Occipital lobe (tissue), 2 donors: ENCODE data around the gene PRKCH. TPM values are rescaled to one million over a fixed set of nuclear protein-coding genes. Genes with fewer than 3 reads are reported as not detected.

ENCODE experiments used
- DNase-seq: peaks from one replicate; lab custom pipeline; 2025; lab: John Stamatoyannopoulos, UW
- total RNA-seq: library from RNA; depleted of rRNA; stranded (reverse); fragments of >200 nt; gene quantifications from one replicate; pipeline ENCODE4 v1.2.3, GENCODE V29; 2014

The PRKCH gene
- total RNA-seq, 1 donor from 2014 or later, result 21.2 TPM

DNA sequence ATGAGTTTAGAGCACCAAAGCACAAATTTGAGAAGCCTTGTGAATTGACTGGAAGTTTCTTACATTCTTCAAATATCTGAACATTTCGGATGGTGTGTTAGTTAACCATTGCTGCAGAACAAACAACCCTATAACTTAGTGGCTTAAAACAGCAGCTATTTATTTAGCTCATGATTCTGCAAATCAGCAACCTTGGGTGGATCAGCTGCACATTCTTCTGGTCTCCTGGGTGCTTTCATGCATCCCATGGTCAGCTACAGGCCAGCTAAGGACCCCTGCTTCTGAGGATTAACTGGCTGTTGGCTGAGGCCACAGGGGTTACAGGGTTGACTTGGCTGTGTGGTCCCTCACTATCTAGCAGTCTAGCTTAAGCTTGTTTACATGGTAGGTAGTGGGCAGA, 260.0 kb downstream of the PRKCH start:
- no peak for DNase-seq

- DNase-seq, result no peak
Observed at GRCh38 chr14:61581955-61582615, 260.7 kb downstream of the PRKCH start.

DNA sequence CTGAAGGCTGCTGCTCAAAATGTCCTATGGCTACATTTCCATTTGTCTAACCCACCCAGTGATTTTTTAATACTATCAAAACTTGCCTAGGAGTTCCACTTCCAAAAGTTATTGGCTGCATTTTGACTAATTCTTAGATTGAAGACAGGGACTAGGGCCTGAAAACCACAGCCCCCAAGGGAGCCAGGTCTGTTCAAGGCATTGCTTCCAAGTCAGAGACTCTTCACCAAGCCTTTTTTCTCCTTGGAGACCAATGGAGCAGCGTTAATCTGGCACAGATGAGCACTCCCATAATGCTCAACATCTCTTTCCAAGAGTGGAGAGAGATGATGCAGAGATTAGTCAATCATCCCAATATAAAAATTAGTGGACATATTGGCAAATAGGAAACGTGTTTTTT, 261.4 kb downstream of the PRKCH start:
- no peak for DNase-seq

GRCh38 chr14:61584331-61584741, 263.0 kb downstream of the PRKCH start:
- no peak for DNase-seq

DNA sequence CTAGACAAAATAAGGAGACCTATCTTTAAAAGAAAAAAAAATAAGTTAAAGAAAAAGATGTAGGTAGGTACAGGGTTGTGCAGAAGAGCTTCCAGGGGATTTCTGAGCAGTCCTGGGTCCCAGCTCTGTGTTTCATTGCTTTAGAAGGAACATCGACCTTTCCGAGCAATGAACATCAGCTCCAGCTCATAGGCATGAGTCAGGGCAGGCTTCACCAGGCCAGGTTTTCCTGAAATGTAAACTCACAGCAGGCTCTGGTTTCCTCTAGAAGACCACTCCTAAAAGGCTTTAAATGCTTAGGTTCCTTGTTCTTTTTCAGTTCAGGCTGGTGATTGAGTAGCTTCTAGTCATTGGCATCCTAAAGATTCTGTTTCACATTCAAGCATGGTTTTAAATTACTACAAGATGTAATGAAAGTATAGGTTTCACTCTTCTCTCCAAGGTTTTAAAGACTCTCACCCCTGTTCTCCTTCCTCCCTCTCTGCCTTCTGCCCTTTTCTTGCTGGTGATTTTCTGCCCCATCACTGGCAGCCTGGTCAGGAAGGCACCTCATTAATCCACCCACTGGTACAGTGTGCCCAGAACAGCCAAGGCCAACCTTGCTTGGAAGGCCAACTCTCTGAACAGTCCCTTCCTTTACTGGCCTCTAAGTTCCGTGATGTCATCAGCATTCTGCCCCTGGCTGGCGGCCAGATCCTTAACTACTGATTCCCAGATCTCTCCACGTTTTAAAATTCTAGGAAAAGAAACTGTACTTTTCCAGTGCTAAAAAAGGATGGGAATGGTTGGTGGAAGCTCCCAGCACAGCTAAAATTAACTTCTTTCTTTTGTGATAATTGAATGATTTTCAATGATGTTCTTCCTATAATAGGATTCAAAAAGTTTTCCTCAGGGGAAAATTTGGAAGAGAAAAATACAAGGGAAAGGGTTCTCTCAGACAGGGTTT, 264.5 kb downstream of the PRKCH start:
- DNase-seq, result no peak

DNA sequence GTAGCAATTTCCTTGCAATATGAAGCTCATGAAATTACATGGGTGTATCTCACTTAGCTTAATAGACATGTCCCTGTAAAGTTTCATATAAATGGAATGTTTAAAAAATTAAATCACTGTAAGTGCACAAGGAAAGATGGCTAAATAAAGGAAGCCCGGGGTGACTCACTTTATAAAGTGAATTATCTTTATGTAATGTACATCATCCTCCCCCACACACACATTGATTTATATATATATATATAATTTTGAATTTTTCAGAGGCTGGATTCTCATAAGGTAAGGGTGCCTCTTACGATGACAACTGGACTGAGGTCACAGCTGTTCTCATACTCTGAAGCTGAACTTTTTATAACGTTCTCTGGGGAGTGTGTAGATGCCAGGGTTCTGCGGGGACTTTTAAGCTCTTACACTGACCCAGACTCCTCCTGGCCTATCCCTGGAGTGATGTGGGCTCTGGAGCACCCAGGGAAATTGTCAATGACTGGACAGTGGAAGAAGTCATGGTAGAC, 265.2 kb downstream of the PRKCH start:
- no peak for DNase-seq

GRCh38 chr14:61587081-61587713, 265.8 kb downstream of the PRKCH start:
- no peak for DNase-seq

DNA sequence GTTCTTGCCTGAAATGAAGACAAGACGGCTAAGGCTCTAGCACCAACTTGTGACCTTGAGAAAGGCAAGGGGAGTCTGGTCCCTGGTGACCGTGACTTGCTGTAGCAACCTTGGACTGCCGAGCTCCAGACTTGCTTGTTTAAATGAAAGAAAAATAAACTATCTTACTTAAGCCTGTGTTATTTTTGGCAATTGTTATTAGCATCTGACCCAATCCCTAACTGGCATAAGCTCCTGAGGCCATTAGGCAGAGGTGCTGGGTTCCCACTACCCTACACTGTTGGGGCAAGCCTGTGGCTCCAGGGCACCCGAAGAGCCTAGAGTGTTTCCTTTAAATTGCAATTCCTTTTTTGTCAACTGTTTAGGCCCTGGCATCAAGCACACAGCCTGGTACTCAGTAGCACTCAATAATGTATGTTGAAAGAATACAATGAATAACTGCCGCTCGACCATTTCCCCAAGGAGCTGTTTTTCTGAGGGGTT, 267.1 kb downstream of the PRKCH start:
- no peak for DNase-seq

GRCh38 chr14:61589691-61590581, 268.6 kb downstream of the PRKCH start:
- DNase-seq, result no peak

DNA sequence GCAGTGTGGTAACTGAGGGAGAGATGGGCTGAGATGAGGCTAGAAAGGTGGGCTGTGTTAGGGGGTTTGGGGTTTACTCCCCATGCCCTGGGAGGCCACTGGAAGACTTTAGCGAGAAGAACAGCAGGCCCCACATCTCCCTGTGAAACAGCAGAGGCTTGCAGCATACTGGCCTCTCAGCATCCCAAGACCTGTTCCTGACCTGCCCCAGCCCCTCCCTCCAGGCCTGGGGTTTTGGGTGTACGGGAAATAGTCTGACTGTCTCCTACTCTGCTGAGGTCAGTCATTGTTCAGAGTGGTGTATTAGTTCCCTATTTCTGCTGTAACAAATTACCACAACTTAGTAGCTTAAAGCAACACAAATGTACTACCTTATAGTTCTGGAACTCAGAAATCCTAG, 270.5 kb downstream of the PRKCH start:
- DNase-seq, result no peak

DNA sequence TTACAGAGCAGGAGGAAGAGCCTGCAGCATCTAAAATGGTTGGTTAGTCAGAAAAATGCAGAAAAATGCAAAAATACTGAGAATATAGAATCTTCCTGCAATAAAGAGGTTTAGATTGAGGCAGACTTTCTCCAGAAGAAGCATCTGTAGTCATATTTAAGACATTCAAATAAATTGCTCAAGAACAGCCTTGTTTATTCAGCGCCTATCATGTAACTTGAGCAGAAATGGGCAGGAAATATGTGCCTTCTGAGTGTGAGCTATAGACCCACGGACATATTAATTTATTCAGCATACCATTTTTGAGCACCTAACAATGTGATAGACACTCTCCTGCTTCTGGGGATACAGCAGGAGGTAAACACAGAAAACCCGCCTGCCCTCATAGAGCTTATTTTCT, 272.0 kb downstream of the PRKCH start:
- no peak for DNase-seq

DNA sequence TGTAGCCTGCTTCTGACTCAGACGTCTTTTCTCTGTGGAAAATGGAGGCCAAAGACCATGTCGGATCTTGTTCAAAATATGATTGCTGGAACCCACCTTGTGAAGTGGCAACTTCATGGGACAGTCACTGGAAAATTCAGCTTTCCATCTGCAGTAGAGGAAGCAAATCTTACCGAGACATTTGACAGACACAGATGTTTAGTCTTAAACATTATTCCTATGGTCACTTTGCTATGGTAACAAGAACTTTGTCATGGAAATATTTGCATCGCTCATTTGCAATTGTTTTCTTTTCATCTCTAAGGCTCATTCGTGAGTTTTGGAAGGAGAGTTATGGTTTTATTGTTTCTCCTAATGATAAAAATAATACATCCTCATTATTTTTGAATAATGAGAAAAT, 275.6 kb downstream of the PRKCH start:
- no peak for DNase-seq

DNA sequence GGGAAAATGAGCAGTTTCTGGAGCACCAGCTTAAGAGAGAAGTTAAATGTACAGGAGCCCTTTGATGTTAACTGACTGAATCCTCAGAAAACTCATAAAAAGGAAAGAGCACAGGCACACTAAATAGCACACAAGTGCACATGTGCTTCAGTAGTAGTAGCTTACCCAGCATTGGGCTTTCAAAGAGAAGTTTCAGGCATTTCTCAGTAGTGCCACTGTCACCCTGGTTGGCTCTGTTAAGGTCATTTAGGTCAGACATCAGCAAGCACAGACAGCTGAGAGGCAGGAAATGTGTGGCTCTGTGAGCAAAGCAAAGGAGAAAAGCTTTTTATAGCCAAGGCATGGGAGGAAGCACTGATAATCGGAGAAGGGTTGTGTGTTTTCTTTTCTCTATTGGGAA, 277.6 kb downstream of the PRKCH start:
- DNase-seq, result no peak

GRCh38 chr14:61599942-61600341, 278.6 kb downstream of the PRKCH start:
- no peak for DNase-seq

Other genes starting within 250 kb of the PRKCH start
- gene TMEM30B, start 40.2 kb upstream of the PRKCH start, total RNA-seq, result 0.16 TPM